ENCODE data around the gene RPL6.
A peak's percentile ranks its signal among the peaks of the same experiment; 100 is the strongest.
"Not testable (repeated sequence)": the region's sequence is repeated elsewhere in the genome, so short reads cannot be mapped to it uniquely, and the experiment has no call there.

Gene RPL6

GRCh38 chr12:112409064-112409905 lies at the start of gene RPL6:
TSS of gene RPL6 (minus strand) at chr12:112409605. CDS start at chr12:112408656, 949 bp downstream.
- TF ChIP-seq, protein P1, sequence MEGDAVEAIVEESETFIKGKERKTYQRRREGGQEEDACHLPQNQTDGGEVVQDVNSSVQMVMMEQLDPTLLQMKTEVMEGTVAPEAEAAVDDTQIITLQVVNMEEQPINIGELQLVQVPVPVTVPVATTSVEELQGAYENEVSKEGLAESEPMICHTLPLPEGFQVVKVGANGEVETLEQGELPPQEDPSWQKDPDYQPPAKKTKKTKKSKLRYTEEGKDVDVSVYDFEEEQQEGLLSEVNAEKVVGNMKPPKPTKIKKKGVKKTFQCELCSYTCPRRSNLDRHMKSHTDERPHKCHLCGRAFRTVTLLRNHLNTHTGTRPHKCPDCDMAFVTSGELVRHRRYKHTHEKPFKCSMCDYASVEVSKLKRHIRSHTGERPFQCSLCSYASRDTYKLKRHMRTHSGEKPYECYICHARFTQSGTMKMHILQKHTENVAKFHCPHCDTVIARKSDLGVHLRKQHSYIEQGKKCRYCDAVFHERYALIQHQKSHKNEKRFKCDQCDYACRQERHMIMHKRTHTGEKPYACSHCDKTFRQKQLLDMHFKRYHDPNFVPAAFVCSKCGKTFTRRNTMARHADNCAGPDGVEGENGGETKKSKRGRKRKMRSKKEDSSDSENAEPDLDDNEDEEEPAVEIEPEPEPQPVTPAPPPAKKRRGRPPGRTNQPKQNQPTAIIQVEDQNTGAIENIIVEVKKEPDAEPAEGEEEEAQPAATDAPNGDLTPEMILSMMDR (IDR thresholded peaks at IDR 0.05; ENCODE audit: low read depth, low read length, missing control alignments) = no peak
- peak within 1 kb of the TSS; percentile 70 for H3K4me3 ChIP-seq (ENCODE audit: low read depth, low read length)
- DNase-seq (ENCODE audit: low read depth) = peak; percentile 89
- in situ Hi-C loops (cut with HindIII; ENCODE audit: low sequenced_read_pairs) = no loop called here

GRCh38 chr12:112458751-112459150 lies 49.3 kb upstream of the RPL6 start:
- no peak overlapping the region for H3K4me3 ChIP-seq (ENCODE audit: low read depth, low read length)
- in situ Hi-C loops (cut with HindIII; ENCODE audit: low sequenced_read_pairs) = no loop called here
- no peak for DNase-seq (ENCODE audit: low read depth)
- TF ChIP-seq, protein P1 (IDR thresholded peaks at IDR 0.05; ENCODE audit: low read depth, low read length, missing control alignments) = no peak

GRCh38 chr12:112458330-112458729 lies 48.9 kb upstream of the RPL6 start:
- TF ChIP-seq, protein P1 (IDR thresholded peaks at IDR 0.05; ENCODE audit: low read depth, low read length, missing control alignments) = no peak
- DNase-seq (ENCODE audit: low read depth) = no peak
- in situ Hi-C loops (cut with HindIII; ENCODE audit: low sequenced_read_pairs) = no loop called here
- no peak overlapping the region for H3K4me3 ChIP-seq (ENCODE audit: low read depth, low read length)

GRCh38 chr12:112457142-112457541 lies 47.7 kb upstream of the RPL6 start:
- H3K4me3 ChIP-seq (ENCODE audit: low read depth, low read length); in situ Hi-C loops (cut with HindIII; ENCODE audit: low sequenced_read_pairs); DNase-seq (ENCODE audit: low read depth): not testable (repeated sequence)

GRCh38 chr12:112456029-112456428 lies 46.6 kb upstream of the RPL6 start:
- TF ChIP-seq, protein P1 (IDR thresholded peaks at IDR 0.05; ENCODE audit: low read depth, low read length, missing control alignments) = no peak

GRCh38 chr12:112450725-112451124 lies 41.3 kb upstream of the RPL6 start:
- no peak overlapping the region for H3K4me3 ChIP-seq (ENCODE audit: low read depth, low read length)
- TF ChIP-seq, protein P1 (IDR thresholded peaks at IDR 0.05; ENCODE audit: low read depth, low read length, missing control alignments) = no peak
- in situ Hi-C loops (cut with HindIII; ENCODE audit: low sequenced_read_pairs) = no loop called here
- no peak for DNase-seq (ENCODE audit: low read depth)

More at GRCh38 chr12:112456029-112456428, 46.6 kb upstream of the RPL6 start:
- in situ Hi-C loops (cut with HindIII; ENCODE audit: low sequenced_read_pairs) = no loop called here
- H3K4me3 ChIP-seq (ENCODE audit: low read depth, low read length) = no peak overlapping the region
- no peak for DNase-seq (ENCODE audit: low read depth)

DNA sequence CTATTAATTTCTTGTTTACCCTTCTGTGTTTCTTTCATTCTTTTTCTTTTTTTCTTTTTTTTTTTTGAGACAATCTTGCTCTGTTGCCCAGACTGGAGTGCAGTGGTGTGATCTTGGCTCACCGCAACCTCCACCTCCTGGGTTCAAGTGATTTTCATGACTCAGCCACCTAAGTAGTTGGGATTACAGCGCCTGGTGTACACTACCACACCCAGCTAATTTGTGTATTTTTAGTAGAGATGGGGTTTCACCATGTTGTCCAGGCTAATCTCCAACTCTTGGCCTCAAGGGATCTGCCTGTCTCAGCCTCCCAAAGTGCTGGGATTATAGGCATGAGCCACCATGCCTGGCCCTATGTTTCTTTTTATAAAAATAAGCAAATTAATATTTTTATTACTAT lies 38.8 kb upstream of the RPL6 start:
- in situ Hi-C loops (cut with HindIII; ENCODE audit: low sequenced_read_pairs); H3K4me3 ChIP-seq (ENCODE audit: low read depth, low read length); DNase-seq (ENCODE audit: low read depth): not testable (repeated sequence)
